ENCODE measurements around the gene UGT1A5.

GRCh38 chr2:233816771-233817170, 104.1 kb downstream of the UGT1A5 start:
- TF ChIP-seq, protein P1, sequence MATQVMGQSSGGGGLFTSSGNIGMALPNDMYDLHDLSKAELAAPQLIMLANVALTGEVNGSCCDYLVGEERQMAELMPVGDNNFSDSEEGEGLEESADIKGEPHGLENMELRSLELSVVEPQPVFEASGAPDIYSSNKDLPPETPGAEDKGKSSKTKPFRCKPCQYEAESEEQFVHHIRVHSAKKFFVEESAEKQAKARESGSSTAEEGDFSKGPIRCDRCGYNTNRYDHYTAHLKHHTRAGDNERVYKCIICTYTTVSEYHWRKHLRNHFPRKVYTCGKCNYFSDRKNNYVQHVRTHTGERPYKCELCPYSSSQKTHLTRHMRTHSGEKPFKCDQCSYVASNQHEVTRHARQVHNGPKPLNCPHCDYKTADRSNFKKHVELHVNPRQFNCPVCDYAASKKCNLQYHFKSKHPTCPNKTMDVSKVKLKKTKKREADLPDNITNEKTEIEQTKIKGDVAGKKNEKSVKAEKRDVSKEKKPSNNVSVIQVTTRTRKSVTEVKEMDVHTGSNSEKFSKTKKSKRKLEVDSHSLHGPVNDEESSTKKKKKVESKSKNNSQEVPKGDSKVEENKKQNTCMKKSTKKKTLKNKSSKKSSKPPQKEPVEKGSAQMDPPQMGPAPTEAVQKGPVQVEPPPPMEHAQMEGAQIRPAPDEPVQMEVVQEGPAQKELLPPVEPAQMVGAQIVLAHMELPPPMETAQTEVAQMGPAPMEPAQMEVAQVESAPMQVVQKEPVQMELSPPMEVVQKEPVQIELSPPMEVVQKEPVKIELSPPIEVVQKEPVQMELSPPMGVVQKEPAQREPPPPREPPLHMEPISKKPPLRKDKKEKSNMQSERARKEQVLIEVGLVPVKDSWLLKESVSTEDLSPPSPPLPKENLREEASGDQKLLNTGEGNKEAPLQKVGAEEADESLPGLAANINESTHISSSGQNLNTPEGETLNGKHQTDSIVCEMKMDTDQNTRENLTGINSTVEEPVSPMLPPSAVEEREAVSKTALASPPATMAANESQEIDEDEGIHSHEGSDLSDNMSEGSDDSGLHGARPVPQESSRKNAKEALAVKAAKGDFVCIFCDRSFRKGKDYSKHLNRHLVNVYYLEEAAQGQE (IDR thresholded peaks at IDR 0.05; ENCODE audit: low read depth) = no peak
- TF ChIP-seq TCF12 (IDR thresholded peaks at IDR 0.05; ENCODE audit: low read depth) = no peak
- TF ChIP-seq RAD21 (IDR thresholded peaks at IDR 0.05; ENCODE audit: low read depth) = no peak

Measured in Ishikawa (cell line).